Measurements from ENCODE around the gene SLC5A2. TPM values are rescaled to one million over a fixed set of nuclear protein-coding genes. Genes with fewer than 3 reads are reported as not detected.

Gene SLC5A2
- polyA plus RNA-seq, 3 donors, result 0.04 TPM; not detected in 2

DNA sequence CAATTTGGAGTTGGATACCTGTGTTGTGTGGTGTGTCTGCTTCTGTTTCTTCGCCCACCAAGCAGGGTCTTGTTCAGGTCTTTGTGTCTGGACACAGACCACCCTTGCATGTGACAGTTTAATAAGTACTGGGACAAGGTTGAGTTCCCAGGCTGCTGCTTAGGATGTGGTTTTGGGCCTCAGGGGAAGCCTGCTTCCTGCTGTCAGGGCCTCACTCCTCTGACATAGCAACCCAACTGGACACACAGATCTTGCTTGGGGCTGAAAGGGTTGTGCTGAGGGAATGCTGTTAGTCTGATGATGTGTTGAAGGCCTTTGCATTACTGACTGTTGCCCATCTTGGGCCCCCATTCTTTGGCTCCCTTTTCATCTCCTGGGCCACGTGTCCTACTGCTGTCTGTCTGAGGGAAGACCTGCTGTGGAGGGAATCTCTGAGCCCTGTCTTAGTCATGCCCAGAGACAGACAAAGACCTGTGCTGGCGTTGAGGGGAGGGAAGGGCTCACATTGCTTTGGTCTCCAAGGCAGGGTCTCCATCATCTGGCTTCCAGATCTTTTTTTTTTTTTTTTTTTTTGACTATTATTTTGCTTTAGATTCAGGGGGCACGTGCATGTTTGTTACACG is 15.7 kb upstream of the SLC5A2 start:
- H3K4me1 Mint-ChIP-seq, result peaks cover 25% of the 10 kb centered on the region
- DNase-seq, result no peak
- H3K27me3 Mint-ChIP-seq (ENCODE audit: low read depth in 3 of 3), result peaks cover 6 to 15% (median 14%) of the 10 kb centered on the region in 3 donors

DNA sequence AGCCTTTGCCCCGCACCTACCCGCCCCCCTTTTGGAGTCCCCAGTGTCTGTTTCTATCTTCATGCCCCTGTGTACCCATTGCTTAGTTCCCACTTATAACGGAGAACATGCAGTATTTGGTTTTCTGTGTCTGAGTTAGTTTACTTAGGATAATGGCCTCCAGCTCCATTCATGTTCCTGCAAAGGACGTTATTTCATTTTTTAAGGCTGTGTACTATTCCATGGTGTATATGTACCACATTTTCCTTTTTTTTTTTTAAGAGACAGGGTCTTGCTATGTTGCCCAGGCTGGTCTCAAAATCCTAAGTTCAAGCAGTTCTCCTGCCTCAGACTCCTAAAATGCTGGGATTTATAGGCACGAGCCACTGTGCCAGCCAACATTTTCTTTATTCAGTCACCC is 15.1 kb upstream of the SLC5A2 start:
- Histone ChIP-seq H3K36me3 (replicated peaks in 1 of 2; ENCODE audit: control insufficient read depth in 1 of 2, insufficient read depth in 2 of 2, low read length in 2 of 2) (peaks cover 24 to 47% of the 10 kb centered on the region in 2 donors), H2AFZ (ENCODE audit: insufficient read depth, low read depth, low read length, poor library complexity, severe bottlenecking) (no peak overlapping the region), H3K4me1 (ENCODE audit: control insufficient read depth in 1 of 2, insufficient read depth in 2 of 2, low read length in 2 of 2) (peaks cover 8 to 13% of the 10 kb centered on the region in 2 donors), H3K9me3 (replicated peaks in 1 of 2; ENCODE audit: control insufficient read depth in 1 of 2, insufficient read depth in 1 of 2, low read length in 2 of 2) (peaks cover 0 to 3% of the 10 kb centered on the region in 2 donors), H3K79me2 (ENCODE audit: insufficient read depth, low read length) (no peaks in the 10 kb centered on the region), H4K20me1 (ENCODE audit: insufficient read depth, low read length) (no peaks in the 10 kb centered on the region), H3K4me3 (replicated peaks in 1 of 3; ENCODE audit: low read depth in 2 of 3, low read length in 3 of 3) (no peak overlapping the region), H3K27me3 (ENCODE audit: control insufficient read depth in 2 of 2, insufficient read depth in 2 of 2, low read length in 2 of 2) (peaks cover 0 to 16% of the 10 kb centered on the region in 2 donors), H3K4me2 (replicated peaks; ENCODE audit: extremely low read depth, low read length, poor library complexity, severe bottlenecking) (no peak overlapping the region), H3K27ac (ENCODE audit: low read depth in 1 of 2, low read length in 2 of 2) (no peak overlapping the region), H3K9ac (ENCODE audit: insufficient read depth, low read length, poor library complexity, severe bottlenecking) (no peak overlapping the region)
- 100% methylated on average over 1 of the region's 5 CpGs for WGBS (ENCODE audit: insufficient coverage)
- peaks cover 4 to 12% (median 5%) of the 10 kb centered on the region in 7 donors for H3K9me3 Mint-ChIP-seq
- intact Hi-C loops (cut with micrococcal nuclease), result no loop called here
- DNase-seq, result no peak
- H3K36me3 Mint-ChIP-seq, result peaks cover 38 to 50% of the 10 kb centered on the region in 2 donors
- H3K27me3 Mint-ChIP-seq (ENCODE audit: low read depth in 3 of 3), result peaks cover 6 to 21% (median 20%) of the 10 kb centered on the region in 3 donors
- no peak overlapping the region for H3K27ac Mint-ChIP-seq
- H3K4me1 Mint-ChIP-seq, result peaks cover 30% of the 10 kb centered on the region
- no peak overlapping the region for H3K4me3 Mint-ChIP-seq
- TF ChIP-seq, protein P1, sequence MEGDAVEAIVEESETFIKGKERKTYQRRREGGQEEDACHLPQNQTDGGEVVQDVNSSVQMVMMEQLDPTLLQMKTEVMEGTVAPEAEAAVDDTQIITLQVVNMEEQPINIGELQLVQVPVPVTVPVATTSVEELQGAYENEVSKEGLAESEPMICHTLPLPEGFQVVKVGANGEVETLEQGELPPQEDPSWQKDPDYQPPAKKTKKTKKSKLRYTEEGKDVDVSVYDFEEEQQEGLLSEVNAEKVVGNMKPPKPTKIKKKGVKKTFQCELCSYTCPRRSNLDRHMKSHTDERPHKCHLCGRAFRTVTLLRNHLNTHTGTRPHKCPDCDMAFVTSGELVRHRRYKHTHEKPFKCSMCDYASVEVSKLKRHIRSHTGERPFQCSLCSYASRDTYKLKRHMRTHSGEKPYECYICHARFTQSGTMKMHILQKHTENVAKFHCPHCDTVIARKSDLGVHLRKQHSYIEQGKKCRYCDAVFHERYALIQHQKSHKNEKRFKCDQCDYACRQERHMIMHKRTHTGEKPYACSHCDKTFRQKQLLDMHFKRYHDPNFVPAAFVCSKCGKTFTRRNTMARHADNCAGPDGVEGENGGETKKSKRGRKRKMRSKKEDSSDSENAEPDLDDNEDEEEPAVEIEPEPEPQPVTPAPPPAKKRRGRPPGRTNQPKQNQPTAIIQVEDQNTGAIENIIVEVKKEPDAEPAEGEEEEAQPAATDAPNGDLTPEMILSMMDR (IDR thresholded peaks at IDR 0.05), result no peak

More for the DNA sequence above, 15.7 kb upstream of the SLC5A2 start:
- H3K36me3 ChIP-seq (replicated peaks in 1 of 2; ENCODE audit: control insufficient read depth in 1 of 2, insufficient read depth in 2 of 2, low read length in 2 of 2), result peaks cover 29 to 53% of the 10 kb centered on the region in 2 donors
- no peaks in the 10 kb centered on the region for H4K20me1 ChIP-seq (ENCODE audit: insufficient read depth, low read length)
- TF ChIP-seq, protein P1 (IDR thresholded peaks at IDR 0.05), result no peak
- Mint-ChIP-seq H3K36me3 (peaks cover 43 to 53% of the 10 kb centered on the region in 2 donors), H3K9me3 (peaks cover 0 to 6% (median 0%) of the 10 kb centered on the region in 7 donors), H3K4me3 (no peak overlapping the region), H3K27ac (peak overlapping the region in 1 of 7 donors; percentile 42)
- WGBS (ENCODE audit: insufficient coverage), result 33% methylated on average over 1 of the region's 5 CpGs
- no peaks in the 10 kb centered on the region for H3K9me3 ChIP-seq (replicated peaks in 1 of 2; ENCODE audit: control insufficient read depth in 1 of 2, insufficient read depth in 1 of 2, low read length in 2 of 2)
- no peak overlapping the region for H2AFZ ChIP-seq (ENCODE audit: insufficient read depth, low read depth, low read length, poor library complexity, severe bottlenecking)
- H3K27me3 ChIP-seq (ENCODE audit: control insufficient read depth in 2 of 2, insufficient read depth in 2 of 2, low read length in 2 of 2), result peaks cover 0 to 10% of the 10 kb centered on the region in 2 donors
- H3K9ac ChIP-seq (ENCODE audit: insufficient read depth, low read length, poor library complexity, severe bottlenecking), result no peak overlapping the region
- intact Hi-C loops (cut with micrococcal nuclease), result no loop called here
- no peak overlapping the region for H3K4me3 ChIP-seq (replicated peaks in 1 of 3; ENCODE audit: low read depth in 2 of 3, low read length in 3 of 3)
- peaks cover 6 to 8% of the 10 kb centered on the region in 2 donors for H3K4me1 ChIP-seq (ENCODE audit: control insufficient read depth in 1 of 2, insufficient read depth in 2 of 2, low read length in 2 of 2)
- no peak overlapping the region for H3K4me2 ChIP-seq (replicated peaks; ENCODE audit: extremely low read depth, low read length, poor library complexity, severe bottlenecking)
- H3K79me2 ChIP-seq (ENCODE audit: insufficient read depth, low read length), result no peaks in the 10 kb centered on the region
- H3K27ac ChIP-seq (ENCODE audit: low read depth in 1 of 2, low read length in 2 of 2), result no peak overlapping the region

Measured in CD14-positive monocyte (primary cell).